ENCODE data around the gene CHD1. TPM values are rescaled to one million over a fixed set of nuclear protein-coding genes. Genes with fewer than 3 reads are reported as not detected.

CHD1 gene
- total RNA-seq, 1 donor from 2014 or later = 16.8 TPM

GRCh38 chr5:98902733-98903132, 26.1 kb downstream of the CHD1 start:
- TF ChIP-seq CTCF (conservative IDR thresholded peaks at IDR 0.05; ENCODE audit: low read depth, low read length) = no peak
- H3K4me3 ChIP-seq (ENCODE audit: low read depth, low read length) = no peak overlapping the region
- DNase-seq (ENCODE audit: low read depth) = no peak

DNA sequence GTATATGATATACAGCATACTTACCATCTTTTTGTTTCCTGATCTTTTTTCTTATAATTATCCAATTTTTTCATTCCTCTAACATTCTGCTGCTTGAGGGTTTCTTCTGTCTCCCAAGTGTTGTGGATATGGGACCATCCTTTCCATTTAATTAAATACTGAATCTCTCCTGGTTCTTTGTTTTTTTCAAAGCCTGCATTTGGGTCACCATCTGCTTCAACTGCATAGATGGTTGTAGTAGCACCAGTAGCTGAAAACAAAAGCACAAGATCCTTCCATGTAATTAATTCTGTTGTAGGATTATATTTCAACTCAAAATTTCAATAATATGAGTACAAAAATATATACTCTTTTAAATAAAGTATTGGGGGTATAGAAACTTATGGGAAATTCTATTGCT, 29.4 kb downstream of the CHD1 start:
- no peak overlapping the region for H3K4me3 ChIP-seq (ENCODE audit: low read depth, low read length)
- no peak for DNase-seq (ENCODE audit: low read depth)
- no peak for TF ChIP-seq CTCF (conservative IDR thresholded peaks at IDR 0.05; ENCODE audit: low read depth, low read length)

DNA sequence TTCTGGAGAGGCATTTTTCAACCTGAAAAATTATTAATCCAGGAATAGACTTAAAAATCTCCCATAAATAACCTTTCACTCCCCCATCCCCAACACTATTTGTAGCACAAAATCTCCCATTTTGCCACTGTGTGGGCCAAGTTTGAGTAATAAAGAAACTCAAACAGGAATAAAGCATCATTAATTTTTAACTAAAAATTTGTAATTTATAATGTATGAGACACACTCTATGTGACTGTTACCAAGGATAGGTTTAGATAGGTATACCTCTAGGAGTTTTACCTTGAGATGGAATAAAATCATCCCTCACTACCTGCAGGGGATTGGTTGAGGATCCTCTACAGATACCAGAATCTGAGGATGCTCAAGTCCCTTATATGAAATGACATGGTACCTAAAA, 30.1 kb downstream of the CHD1 start:
- TF ChIP-seq CTCF (conservative IDR thresholded peaks at IDR 0.05; ENCODE audit: low read depth, low read length) = no peak
- H3K4me3 ChIP-seq (ENCODE audit: low read depth, low read length) = no peak overlapping the region
- no peak for DNase-seq (ENCODE audit: low read depth)

GRCh38 chr5:98891591-98891990, 37.2 kb downstream of the CHD1 start:
- no peak for TF ChIP-seq CTCF (conservative IDR thresholded peaks at IDR 0.05; ENCODE audit: low read depth, low read length)
- H3K4me3 ChIP-seq (ENCODE audit: low read depth, low read length) = no peak overlapping the region
- no peak for DNase-seq (ENCODE audit: low read depth)

DNA sequence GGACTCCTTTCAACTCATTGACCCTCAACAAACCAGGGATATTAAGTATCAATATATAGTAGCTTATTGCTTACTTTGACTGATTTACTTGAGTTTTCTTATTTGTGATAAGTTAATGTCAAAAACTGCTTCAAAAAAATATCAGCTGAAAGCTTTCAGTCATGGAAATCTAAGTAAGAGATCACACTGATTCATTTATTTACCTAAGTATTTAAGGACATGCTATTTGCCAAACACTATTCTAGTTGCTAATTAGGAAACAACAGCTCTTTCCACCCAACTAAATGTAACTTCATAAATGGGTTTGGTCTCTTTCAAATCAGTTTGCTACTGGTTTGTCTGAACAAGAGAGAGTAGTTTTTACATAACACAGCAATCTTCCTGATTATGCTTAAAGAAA, 48.2 kb downstream of the CHD1 start:
- H3K4me3 ChIP-seq (ENCODE audit: low read depth, low read length) = no peak overlapping the region
- no peak for DNase-seq (ENCODE audit: low read depth)
- TF ChIP-seq CTCF (conservative IDR thresholded peaks at IDR 0.05; ENCODE audit: low read depth, low read length) = no peak

DNA sequence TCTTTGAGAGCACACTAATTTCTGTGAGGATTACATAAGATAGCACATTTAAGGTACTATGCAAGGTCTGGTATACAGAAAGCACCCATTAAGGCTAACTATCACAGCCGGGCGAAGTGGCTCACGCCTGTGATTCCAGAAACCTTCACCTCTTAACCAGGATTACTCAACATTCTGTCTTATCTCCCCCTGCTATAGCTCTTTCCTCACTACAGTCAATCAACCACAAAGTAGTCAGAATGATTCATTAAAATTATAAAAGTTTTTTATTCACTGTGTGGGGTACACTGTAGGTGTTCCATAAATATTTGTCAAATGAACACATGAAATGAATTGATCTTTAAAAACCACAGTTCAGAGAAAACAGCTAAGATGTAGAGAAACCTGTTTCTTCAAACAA, 48.7 kb downstream of the CHD1 start:
- H3K4me3 ChIP-seq (ENCODE audit: low read depth, low read length) = no peak overlapping the region
- DNase-seq (ENCODE audit: low read depth) = no peak
- no peak for TF ChIP-seq CTCF (conservative IDR thresholded peaks at IDR 0.05; ENCODE audit: low read depth, low read length)

DNA sequence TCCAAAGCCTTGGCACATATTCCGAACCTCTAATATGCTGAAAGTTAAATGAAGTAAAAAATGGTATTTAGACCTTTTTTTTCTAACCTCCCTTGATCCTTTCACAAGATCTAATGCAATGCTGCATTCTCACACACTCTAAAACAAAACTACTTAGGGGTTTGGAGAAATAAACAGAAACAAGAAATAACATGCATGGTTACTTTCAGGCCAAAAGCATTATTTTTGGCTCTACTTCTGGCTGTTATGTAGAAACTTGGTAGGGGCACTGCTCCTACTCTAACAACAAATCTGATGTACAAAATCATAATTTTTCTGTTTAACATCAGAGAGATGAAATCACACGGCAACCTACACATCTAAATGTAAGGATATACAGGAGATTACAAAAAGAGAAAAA, 51.2 kb downstream of the CHD1 start:
- TF ChIP-seq CTCF (conservative IDR thresholded peaks at IDR 0.05; ENCODE audit: low read depth, low read length) = no peak
- no peak for DNase-seq (ENCODE audit: low read depth)
- no peak overlapping the region for H3K4me3 ChIP-seq (ENCODE audit: low read depth, low read length)
